CD4-positive, alpha-beta T cell treated with Interleukin-4 for 4 hours (primary cell): Measurements from ENCODE around the gene MEAK7.

Experiments
- DNase-seq: peaks from one replicate; pipeline ENCODE4 v3.0.0-alpha.2; 2020

Gene MEAK7

DNA sequence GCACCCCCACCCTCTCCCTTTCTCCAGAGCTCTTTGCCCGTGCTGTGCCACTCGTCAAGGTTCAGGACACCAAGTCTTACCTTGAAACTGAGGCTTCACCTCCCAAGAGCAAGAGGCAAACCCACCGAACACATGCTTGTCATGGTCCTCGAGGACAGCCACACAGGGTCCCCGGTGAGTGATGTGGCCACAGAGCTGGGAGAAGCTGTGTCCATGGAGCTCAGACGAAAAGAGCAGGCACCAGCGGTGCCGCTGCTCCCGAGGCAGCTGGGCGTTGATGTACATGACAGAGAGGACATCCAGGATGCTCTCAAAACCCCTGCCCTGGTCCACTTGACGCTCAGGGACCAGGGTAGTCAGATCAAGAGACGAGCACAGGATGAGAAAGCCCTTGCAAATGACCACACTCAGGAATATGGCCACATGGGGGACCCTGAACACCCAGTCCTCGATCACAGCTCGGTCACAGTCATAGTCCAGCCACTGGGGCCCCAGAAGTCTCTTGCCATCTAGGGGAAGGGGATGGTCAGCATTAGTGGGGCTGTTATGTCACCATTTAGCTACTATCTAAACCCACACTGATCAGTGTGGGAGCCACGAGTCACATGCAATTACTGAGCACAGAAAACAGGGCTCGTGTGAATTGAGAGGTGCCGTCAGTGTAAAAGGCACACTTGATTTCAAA, 17.8 kb downstream of the MEAK7 start:
- no peak for DNase-seq

DNA sequence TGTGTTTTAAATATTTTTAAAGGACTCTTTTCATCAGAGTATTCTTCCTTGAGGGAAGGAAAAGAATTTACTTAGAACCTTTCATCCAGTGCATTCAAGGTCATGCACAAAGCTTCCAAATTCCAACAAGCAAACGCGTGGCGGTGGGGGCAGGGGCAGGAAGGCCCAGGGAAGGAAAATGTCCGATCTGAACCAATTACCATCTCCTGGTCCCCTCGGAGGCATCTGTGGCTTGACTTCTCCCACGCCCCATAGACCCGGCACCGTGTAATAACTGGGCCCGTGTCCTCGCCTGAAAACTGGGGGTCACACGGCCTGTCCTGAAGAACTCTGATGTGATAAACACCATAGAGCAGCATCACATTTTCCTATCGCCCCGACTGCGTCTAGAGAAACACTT, 18.3 kb downstream of the MEAK7 start:
- DNase-seq = no peak

DNA sequence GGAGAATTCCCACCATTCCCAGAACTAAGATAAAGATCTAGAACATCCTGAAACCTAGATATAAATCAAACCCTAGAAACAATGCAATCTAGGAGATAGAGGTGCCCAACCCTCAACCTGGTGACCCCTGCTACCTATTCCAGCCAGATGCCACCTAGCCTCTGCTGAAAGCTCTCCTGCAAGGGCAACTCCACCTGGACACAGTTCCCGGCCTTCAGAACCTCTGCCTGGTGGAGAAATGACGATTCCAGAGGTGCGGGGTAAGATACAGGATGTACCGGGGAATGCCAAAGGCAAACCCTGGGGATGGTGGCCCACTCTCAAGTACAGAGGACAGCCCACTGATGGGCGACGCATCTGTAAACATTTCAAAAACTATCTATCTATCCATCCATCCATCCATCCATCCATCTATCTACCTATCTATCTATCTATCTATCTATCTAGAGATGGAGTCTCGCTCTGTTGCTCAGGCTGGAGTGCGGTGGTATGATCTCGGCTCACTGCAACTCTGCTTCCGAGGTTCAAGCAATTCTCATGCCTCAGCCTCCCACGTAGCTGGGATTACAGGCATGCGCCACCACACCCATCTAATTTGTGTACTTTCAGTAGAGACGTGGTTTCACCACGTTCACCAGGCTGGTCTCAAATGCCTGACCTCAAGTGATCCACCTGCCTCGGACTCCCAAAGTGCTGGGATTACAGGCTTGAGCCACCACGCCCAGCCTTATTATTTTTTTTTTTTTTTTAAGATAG, 19.0 kb downstream of the MEAK7 start:
- no peak for DNase-seq

GRCh38 chr16:84484579-84485254, 19.7 kb downstream of the MEAK7 start:
- no peak for DNase-seq

- DNase-seq = no peak
Observed at GRCh38 chr16:84483882-84484565, 20.4 kb downstream of the MEAK7 start.

DNA sequence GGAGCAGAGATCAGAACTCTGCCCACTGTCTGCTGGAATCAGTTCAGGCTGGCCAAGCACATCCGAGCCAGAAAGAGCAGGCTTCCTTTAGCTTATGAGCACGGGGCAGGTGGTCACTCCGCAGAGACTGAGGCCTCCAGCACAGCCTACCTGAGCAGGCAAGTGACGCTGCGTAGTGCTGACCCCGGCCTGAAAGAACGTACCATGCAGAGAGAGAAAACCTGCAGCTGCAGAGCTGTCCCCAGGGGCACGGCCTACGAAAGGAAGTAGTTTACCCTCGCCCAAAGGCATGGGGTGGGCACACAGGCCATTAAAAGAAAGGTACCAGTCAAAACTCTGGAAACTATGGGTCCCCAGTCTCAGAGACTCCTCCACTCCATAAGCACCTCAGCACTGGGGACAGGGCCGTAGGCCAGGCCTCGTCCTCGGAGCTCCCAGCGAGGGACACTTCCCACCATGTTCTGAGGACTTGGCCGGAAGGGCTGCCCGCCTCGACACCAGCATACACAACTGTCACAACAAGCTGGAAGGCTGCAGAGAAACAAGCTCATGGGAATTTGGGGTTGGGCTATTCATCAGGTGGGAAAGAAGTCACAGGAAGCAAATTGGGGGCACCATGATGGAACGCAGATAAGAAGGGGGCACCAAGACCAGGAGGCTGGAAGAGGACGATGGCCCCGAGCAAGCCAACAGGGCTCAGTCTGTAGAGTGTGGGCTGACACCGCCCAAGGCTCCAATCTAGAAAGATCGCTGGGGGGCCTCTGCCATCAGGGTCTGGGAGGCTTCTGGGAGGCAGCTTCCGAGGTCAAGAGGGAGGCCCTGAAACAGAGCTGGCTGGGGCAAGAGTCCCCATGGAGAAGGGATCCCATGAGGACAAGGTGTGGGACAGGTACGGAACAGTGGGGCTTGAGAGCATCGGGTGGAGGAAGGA, 21.2 kb downstream of the MEAK7 start:
- no peak for DNase-seq

DNA sequence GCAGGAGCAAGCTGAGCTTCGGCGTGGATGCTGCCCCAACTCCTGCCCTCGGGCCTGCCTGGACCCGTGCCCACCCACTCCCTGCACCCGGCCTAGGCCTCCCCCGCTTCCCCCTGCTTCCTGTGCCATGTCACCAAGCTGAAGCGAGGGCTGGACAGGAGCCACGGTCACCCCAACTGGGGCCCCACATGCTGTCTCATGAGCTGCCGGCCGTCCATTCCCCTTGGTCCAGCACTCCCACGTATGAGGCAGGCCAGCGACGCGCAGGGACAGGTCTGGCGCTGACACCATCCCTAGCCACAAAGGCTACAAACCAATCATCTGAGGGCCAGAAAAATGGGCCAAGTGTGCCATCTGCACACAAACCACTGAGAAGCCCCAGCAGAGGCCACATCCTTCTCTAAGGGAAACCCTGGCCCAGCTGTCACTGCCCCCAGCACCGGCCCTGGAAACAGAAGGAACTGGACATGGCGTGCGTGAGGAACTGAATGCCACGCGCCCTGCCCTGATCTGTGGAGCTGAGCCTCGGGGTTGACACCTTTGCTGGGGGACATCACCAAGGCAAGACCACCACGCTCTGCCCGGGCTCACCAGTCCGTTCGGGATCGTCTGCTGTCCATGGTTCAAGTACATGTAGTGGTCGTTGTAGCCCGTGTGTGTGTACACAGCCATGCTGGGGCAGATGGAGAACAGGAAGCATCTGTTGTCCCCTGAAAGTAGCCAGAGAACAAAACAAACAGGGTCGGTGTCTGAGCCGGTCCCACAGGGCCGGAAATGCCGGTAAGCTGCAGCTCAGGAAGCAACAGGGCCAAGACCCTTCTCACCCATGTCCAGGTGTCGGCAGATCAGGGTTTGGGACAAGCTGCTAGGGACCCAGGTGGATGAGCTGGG, 22.2 kb downstream of the MEAK7 start:
- DNase-seq = no peak

DNA sequence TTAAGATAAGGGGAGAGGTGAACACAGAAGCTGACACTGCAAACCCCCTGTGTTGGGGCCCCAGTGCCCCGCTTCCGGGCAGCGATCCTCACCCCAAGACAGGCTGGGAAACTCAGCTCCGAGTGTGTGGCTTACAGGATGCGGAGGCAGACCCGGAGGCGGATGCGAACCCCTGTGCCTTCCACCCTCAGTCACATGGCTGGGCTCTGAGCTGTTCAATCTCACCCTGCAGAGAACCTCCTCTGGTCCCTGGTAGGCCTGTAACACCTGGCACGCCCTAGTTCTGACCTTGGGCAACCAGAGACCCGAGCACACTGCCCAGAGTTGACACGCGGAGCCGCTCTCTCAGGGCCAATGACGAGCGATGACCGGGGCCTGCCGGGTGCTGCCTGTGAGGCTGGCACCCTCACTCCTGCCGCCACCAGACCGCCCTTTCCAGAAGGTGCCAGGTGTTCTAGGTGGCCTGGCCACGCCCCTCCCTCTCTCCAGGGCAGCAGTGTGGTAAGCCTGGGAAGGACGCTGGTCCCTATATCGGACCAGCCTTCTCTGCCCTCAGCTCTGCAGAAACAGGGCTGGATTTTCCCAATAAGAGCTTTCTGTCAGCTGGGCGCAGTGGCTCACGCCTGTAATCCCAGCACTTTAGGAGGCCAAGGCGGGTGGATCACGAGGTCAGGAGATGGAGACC, 23.3 kb downstream of the MEAK7 start:
- no peak for DNase-seq

GRCh38 chr16:84479716-84480450, 24.6 kb downstream of the MEAK7 start:
- DNase-seq = no peak

GRCh38 chr16:84478172-84478947, 26.1 kb downstream of the MEAK7 start:
- no peak for DNase-seq

- DNase-seq = no peak
Observed at GRCh38 chr16:84477661-84478060, 26.8 kb downstream of the MEAK7 start.

- no peak for DNase-seq
Observed at GRCh38 chr16:84476401-84476800, 28.1 kb downstream of the MEAK7 start.

DNA sequence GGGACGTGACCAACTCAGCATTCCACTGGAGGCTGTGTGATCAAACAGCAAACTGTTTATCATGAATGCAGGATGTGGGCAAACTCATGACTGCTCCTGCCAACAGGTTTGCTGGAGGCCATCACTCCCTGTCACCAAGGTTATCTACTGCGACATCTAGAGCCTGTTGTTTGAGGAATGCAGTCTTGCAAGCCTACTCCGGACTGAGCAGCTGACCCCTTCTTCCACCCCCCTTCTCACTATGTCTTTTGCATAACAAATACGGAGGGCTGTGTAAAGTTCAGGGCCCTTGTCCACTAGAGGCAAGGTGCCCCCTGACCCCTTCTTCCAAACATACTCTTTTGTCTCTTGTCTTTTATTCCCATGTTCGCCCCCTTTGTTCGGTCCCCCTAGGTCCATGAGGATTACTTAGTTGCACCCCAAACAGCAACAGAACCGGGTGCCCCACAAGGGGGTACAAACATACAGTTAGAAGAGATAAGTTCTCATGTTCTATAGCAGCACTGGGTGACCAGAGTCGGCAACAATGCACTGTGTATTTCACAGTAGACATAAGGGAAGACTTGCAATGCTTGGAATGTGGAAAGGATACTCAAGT, 28.7 kb downstream of the MEAK7 start:
- no peak for DNase-seq

DNA sequence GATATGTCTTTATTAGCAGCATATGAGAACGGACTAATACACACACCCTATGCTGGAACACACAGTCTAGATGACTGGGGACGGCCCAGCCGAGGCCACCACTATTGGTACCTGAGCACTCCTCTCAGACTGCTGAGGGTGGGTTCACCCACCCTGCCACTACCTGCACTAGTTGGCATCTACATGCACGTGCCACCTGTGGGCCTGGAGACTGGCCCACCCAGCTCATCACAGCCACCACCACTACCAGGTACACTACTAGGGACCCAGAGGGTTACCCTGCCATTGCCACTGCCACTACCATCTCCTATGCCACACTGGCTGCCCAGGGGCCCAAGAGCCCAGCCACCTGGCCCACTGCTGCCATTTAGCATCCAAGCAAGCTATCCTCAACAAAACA, 32.5 kb downstream of the MEAK7 start:
- DNase-seq = no peak

DNA sequence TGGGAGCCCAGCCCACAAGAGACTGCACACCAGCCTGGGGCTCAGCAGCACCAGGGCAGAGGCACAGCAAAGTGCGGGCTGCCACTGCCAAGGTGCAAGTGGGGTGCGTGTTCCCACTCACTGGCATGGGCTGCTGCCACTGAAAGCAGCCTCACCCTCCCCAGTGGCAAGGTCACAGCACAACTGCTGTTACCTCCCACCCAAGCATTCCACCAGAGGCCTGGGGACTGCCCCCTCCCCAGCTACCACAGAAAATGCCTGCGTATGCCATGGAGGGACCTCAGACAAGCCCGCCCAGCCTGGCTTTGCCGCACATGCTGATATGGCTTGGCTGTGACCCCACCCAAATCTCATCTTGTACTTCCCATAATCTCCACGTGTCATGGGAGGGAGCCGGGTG, 33.1 kb downstream of the MEAK7 start:
- DNase-seq = no peak

GRCh38 chr16:84467709-84468108, 36.8 kb downstream of the MEAK7 start:
- DNase-seq = no peak

- DNase-seq = no peak
Observed at GRCh38 chr16:84467256-84467655, 37.2 kb downstream of the MEAK7 start.

DNA sequence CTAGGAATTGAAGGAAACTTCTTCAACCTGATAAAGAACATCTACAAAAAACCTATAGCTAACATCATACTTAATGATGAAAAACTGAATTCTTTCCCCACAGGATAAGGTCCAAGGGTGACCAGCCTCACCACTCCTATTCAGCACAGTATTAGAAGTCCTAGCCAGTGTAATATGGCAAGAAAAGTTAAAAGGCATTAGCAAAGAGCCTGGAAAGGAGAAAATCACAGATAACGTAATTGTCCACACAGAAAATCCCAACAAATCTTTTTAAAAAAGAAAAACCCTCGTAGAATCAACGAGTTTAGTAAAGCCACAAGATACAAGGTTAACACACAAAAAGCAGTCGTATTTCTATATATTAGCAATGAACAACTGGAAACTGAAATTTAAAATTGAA, 37.8 kb downstream of the MEAK7 start:
- no peak for DNase-seq

GRCh38 chr16:84465154-84465553, 39.3 kb downstream of the MEAK7 start:
- DNase-seq = no peak
